GM12878 (cell line): ENCODE measurements around the gene CP. TPM values are rescaled to one million over a fixed set of nuclear protein-coding genes. Genes with fewer than 3 reads are reported as not detected.
A peak's percentile ranks its signal among the peaks of the same experiment; 100 is the strongest.

Experiments
- CBFB ChIP-seq: IDR thresholded peaks from 2 replicates; pipeline ENCODE4 v1.6.1; 2016; ENCODE audit warnings: antibody characterized with exemption, low read depth
- CREM ChIP-seq: IDR thresholded peaks from 2 replicates; pipeline ENCODE4 v1.6.1; 2014; ENCODE audit warnings: antibody characterized with exemption, low read depth
- ETV6 ChIP-seq, 2 experiments: fragments of 450-650 bp in 1 of 2; IDR thresholded peaks in 1 of 2; conservative IDR thresholded peaks in 1 of 2; 2 replicates each; pipeline ENCODE4 v1.6.1; 2014; ENCODE audit warnings: antibody characterized with exemption in 1 of 2, borderline replicate concordance in 1 of 2, low read depth in 1 of 2, mild to moderate bottlenecking in 1 of 2, moderate library complexity in 1 of 2
- FOXM1 ChIP-seq: IDR thresholded peaks from 2 replicates; pipeline ENCODE4 v1.6.1; 2012; ENCODE audit warnings: low read depth, mild to moderate bottlenecking, inconsistent platforms, low read length, moderate library complexity
- GATAD2B ChIP-seq: fragments of 450-650 bp; conservative IDR thresholded peaks from 2 replicates; pipeline ENCODE4 v1.6.1; 2017; ENCODE audit warnings: low read depth, mild to moderate bottlenecking, moderate library complexity
- IKZF1 ChIP-seq: fragments of 450-650 bp; conservative IDR thresholded peaks from 2 replicates; pipeline ENCODE4 v1.6.1; 2017; ENCODE audit warnings: antibody characterized with exemption, mild to moderate bottlenecking
- KAT2A ChIP-seq: conservative IDR thresholded peaks from 2 replicates; pipeline ENCODE4 v1.6.1; 2011; ENCODE audit warnings: low read depth, low read length; ENCODE audit not compliant: control insufficient read depth
- MEF2A ChIP-seq: IDR thresholded peaks from 2 replicates; pipeline ENCODE4 v1.6.1; 2011; ENCODE audit warnings: low read depth, mild to moderate bottlenecking, low read length, moderate library complexity; ENCODE audit not compliant: insufficient read depth
- RBBP5 ChIP-seq: fragments of 200-600 bp; sonication (generic); conservative IDR thresholded peaks from 2 replicates; pipeline ENCODE4 v1.6.1; 2016
- SUPT20H ChIP-seq: IDR thresholded peaks from 2 replicates; pipeline ENCODE4 v1.6.1; 2011; ENCODE audit warnings: low read depth, mild to moderate bottlenecking, low read length, moderate library complexity, borderline replicate concordance; ENCODE audit not compliant: control insufficient read depth
- polyA plus RNA-seq, 11 experiments: library from polyadenylated mRNA; depleted of rRNA in 4 of 11; unstranded in 6 of 11; stranded (reverse) in 5 of 11; fragments of >200 nt; fragmentation: Nextera tagmentation in 4 of 11; fragmentation: Illumina TruSeq in 1 of 11; extraction: Ambion mirVana in 4 of 11; extraction: Trizol in 1 of 11; gene quantifications; 1 replicate in 1 of 11; 2 replicates in 10 of 11; pipeline versions ENCODE4 v1.2.1 to v1.2.3, GENCODE V29; 2011 to 2016; ENCODE audit warnings: inconsistent platforms in 2 of 11, missing spikeins in 2 of 11, low read depth in 1 of 11
- total RNA-seq, 4 experiments: library from RNA; depleted of rRNA in 3 of 4; stranded (reverse); fragments of >200 nt in 3 of 4; fragmentation: Illumina TruSeq in 1 of 4; extraction: Trizol in 1 of 4; gene quantifications; 2 replicates each; pipeline versions ENCODE4 v1.2.1 to v1.2.3, GENCODE V29; 2013 to 2021
- TF ChIP-seq, protein P1 (sequence below): fragments of 450-650 bp; IDR thresholded peaks from 2 replicates; pipeline ENCODE4 v1.6.1; 2017; ENCODE audit warnings: mild to moderate bottlenecking, moderate library complexity
- TF ChIP-seq, protein P2 (sequence below): IDR thresholded peaks from 2 replicates; pipeline ENCODE4 v1.6.1; 2011; ENCODE audit warnings: borderline replicate concordance, low read depth, mild to moderate bottlenecking, moderate library complexity, low read length; ENCODE audit not compliant: insufficient read depth, poor library complexity, severe bottlenecking
- TF ChIP-seq, protein P3 (sequence below): fragments of 450-650 bp; IDR thresholded peaks from 2 replicates; pipeline ENCODE4 v1.6.1; 2017; ENCODE audit warnings: mild to moderate bottlenecking, low read depth, inconsistent platforms; ENCODE audit not compliant: poor library complexity, severe bottlenecking
- TF ChIP-seq, protein P4 (sequence below): fragments of 450-650 bp; formaldehyde crosslinking; IDR thresholded peaks from 2 replicates; pipeline ENCODE4 v1.4.0; 2022; ENCODE audit warnings: mild to moderate bottlenecking, moderate library complexity
- TF ChIP-seq, protein P5 (sequence below): IDR thresholded peaks from 2 replicates; pipeline ENCODE4 v1.6.1; 2012; ENCODE audit warnings: low read depth, low read length, improper control_type of control experiment

Gene CP
- total and polyA plus RNA-seq, 10 of the 15 experiments (the other 5 are each of a cell fraction or from before 2014, with no cell fraction given) = 0.14 to 1.2 (median 0.30) TPM; not detected in 6

DNA sequence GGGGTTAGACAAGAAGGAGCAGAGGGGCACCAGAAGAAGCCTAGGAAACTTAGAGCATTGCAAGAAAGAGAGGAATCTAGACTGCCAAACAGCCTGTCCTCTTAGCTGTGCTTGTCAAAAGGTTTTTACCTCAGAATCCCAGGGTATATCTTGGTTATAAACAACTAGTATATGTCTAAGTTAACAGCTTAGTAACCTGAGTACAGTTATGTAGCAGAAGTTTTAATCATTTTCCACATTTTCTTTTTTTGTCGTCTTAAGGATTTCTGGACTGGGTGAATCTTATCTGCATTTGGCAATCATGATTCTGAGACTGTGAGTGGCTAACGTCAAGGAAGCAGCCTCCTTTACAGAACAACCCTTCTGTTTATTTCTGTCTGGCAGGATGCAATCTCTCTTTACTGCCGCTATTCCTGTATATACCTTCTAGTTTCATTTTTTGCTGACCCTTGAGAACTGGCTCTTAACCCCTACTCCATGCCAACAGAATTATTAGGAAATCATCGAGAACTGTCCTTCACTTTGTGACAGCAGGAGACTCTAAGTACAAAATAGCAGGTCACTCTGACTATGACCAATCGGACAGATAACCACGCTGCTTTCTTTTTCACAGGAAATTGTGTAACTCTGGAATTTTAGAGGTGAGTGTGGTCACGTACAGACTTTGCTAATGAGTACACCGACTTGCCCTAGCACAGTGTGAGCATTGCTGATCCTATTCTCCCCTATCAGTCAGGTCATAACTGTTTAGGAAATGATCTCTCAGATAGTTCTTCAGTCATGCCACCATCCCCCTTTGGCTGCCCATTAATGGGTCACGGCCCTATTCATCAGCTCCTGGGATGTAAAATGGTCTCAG lies 3.3 kb upstream of the CP start (continued):
- TF ChIP-seq, protein P1, sequence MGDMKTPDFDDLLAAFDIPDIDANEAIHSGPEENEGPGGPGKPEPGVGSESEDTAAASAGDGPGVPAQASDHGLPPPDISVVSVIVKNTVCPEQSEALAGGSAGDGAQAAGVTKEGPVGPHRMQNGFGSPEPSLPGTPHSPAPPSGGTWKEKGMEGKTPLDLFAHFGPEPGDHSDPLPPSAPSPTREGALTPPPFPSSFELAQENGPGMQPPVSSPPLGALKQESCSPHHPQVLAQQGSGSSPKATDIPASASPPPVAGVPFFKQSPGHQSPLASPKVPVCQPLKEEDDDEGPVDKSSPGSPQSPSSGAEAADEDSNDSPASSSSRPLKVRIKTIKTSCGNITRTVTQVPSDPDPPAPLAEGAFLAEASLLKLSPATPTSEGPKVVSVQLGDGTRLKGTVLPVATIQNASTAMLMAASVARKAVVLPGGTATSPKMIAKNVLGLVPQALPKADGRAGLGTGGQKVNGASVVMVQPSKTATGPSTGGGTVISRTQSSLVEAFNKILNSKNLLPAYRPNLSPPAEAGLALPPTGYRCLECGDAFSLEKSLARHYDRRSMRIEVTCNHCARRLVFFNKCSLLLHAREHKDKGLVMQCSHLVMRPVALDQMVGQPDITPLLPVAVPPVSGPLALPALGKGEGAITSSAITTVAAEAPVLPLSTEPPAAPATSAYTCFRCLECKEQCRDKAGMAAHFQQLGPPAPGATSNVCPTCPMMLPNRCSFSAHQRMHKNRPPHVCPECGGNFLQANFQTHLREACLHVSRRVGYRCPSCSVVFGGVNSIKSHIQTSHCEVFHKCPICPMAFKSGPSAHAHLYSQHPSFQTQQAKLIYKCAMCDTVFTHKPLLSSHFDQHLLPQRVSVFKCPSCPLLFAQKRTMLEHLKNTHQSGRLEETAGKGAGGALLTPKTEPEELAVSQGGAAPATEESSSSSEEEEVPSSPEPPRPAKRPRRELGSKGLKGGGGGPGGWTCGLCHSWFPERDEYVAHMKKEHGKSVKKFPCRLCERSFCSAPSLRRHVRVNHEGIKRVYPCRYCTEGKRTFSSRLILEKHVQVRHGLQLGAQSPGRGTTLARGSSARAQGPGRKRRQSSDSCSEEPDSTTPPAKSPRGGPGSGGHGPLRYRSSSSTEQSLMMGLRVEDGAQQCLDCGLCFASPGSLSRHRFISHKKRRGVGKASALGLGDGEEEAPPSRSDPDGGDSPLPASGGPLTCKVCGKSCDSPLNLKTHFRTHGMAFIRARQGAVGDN = peak; percentile 39; the same call in 1 of the 2 replicates
- TF ChIP-seq, protein P2, sequence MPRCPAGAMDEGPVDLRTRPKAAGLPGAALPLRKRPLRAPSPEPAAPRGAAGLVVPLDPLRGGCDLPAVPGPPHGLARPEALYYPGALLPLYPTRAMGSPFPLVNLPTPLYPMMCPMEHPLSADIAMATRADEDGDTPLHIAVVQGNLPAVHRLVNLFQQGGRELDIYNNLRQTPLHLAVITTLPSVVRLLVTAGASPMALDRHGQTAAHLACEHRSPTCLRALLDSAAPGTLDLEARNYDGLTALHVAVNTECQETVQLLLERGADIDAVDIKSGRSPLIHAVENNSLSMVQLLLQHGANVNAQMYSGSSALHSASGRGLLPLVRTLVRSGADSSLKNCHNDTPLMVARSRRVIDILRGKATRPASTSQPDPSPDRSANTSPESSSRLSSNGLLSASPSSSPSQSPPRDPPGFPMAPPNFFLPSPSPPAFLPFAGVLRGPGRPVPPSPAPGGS = peak; percentile 76
- TF ChIP-seq SUPT20H = no peak
- TF ChIP-seq GATAD2B = 0 out of 2 replicates have a peak, but pooled peaks have one; percentile 55
- peak; percentile 81 for TF ChIP-seq CBFB
- TF ChIP-seq FOXM1 = peak; percentile 79
- TF ChIP-seq MEF2A = peak; percentile 56; the same call in 1 of the 2 replicates
- TF ChIP-seq IKZF1 = peak; percentile 92
- TF ChIP-seq, protein P3, sequence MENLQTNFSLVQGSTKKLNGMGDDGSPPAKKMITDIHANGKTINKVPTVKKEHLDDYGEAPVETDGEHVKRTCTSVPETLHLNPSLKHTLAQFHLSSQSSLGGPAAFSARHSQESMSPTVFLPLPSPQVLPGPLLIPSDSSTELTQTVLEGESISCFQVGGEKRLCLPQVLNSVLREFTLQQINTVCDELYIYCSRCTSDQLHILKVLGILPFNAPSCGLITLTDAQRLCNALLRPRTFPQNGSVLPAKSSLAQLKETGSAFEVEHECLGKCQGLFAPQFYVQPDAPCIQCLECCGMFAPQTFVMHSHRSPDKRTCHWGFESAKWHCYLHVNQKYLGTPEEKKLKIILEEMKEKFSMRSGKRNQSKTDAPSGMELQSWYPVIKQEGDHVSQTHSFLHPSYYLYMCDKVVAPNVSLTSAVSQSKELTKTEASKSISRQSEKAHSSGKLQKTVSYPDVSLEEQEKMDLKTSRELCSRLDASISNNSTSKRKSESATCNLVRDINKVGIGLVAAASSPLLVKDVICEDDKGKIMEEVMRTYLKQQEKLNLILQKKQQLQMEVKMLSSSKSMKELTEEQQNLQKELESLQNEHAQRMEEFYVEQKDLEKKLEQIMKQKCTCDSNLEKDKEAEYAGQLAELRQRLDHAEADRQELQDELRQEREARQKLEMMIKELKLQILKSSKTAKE = peak; percentile 67
- peak; percentile 65; the same call in 1 of the 2 replicates for TF ChIP-seq CREM
- peak in 1 of 2 experiments; percentile 61; a peak in 1 of 4 replicates for TF ChIP-seq ETV6 (conservative IDR thresholded peaks at IDR 0.05 in 1 of 2, IDR thresholded peaks at IDR 0.05 in 1 of 2; ENCODE audit: borderline replicate concordance in 1 of 2, low read depth in 1 of 2)
- TF ChIP-seq KAT2A = no peak
- no peak for TF ChIP-seq RBBP5
- TF ChIP-seq, protein P4, sequence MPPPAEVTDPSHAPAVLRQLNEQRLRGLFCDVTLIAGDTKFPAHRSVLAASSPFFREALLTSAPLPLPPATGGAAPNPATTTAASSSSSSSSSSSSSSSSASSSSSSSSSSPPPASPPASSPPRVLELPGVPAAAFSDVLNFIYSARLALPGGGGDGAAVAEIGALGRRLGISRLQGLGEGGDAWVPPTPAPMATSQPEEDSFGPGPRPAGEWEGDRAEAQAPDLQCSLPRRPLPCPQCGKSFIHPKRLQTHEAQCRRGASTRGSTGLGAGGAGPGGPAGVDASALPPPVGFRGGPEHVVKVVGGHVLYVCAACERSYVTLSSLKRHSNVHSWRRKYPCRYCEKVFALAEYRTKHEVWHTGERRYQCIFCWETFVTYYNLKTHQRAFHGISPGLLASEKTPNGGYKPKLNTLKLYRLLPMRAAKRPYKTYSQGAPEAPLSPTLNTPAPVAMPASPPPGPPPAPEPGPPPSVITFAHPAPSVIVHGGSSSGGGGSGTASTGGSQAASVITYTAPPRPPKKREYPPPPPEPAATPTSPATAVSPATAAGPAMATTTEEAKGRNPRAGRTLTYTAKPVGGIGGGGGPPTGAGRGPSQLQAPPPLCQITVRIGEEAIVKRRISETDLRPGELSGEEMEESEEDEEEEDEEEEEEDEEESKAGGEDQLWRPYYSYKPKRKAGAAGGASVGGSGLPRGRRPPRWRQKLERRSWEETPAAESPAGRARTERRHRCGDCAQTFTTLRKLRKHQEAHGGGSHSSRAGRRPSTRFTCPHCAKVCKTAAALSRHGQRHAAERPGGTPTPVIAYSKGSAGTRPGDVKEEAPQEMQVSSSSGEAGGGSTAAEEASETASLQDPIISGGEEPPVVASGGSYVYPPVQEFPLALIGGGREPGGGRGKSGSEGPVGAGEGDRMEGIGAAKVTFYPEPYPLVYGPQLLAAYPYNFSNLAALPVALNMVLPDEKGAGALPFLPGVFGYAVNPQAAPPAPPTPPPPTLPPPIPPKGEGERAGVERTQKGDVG (CRISPR knock-in tag) = no peak
- TF ChIP-seq, protein P5, sequence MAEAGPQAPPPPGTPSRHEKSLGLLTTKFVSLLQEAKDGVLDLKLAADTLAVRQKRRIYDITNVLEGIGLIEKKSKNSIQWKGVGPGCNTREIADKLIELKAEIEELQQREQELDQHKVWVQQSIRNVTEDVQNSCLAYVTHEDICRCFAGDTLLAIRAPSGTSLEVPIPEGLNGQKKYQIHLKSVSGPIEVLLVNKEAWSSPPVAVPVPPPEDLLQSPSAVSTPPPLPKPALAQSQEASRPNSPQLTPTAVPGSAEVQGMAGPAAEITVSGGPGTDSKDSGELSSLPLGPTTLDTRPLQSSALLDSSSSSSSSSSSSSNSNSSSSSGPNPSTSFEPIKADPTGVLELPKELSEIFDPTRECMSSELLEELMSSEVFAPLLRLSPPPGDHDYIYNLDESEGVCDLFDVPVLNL = no peak
